Panc1 (cell line): ENCODE data around the gene FNIP2. TPM values are rescaled to one million over a fixed set of nuclear protein-coding genes. Genes with fewer than 3 reads are reported as not detected.
"Not testable (repeated sequence)": the region's sequence is repeated elsewhere in the genome, so short reads cannot be mapped to it uniquely, and the experiment has no call there.

Source experiments
- ATAC-seq: fragments of 200-7000 bp; cut with Tn5 transposase; 2 replicates; pipeline ENCODE4 v1.9.1; 2020; ENCODE audit warnings: mild to moderate bottlenecking, moderate library complexity
- BruUV-seq: library from RNA; stranded (reverse); fragments of 400-500 nt; replicated peaks from 2 replicates; lab custom pipeline; 2021; lab: Mats Ljungman, UMichigan
- CTCF ChIA-PET: fragments of 300-600 bp; sonication (Branson Sonifier 250); formaldehyde crosslinking; loops from one replicate; lab custom pipeline; 2022; ENCODE audit warnings: antibody characterized with exemption; lab: Charles Lee
- POLR2A ChIA-PET: fragments of 300-600 bp; sonication (Branson Sonifier 250); formaldehyde crosslinking; loops from one replicate; lab custom pipeline; 2022; ENCODE audit warnings: antibody characterized with exemption; lab: Charles Lee
- DNase-seq: peaks from one replicate; pipeline ENCODE4 v3.0.0-alpha.2; 2010; ENCODE audit warnings: low read depth, low spot score
- H3K27ac ChIP-seq: 2 replicates; pipeline ENCODE4 v1.5.1; 2011; ENCODE audit warnings: mild to moderate bottlenecking, low read length, inconsistent platforms
- H3K27me3 ChIP-seq: fragments of 200-500 bp; sonication (Bioruptor generic); 2 replicates; pipeline ENCODE4 v1.6.0; 2014; ENCODE audit warnings: low read length, inconsistent platforms; ENCODE audit not compliant: control insufficient read depth, insufficient read depth
- H3K36me3 ChIP-seq: fragments of 200-500 bp; sonication (Bioruptor generic); 2 replicates; pipeline ENCODE4 v1.5.1; 2014; ENCODE audit warnings: inconsistent platforms, mild to moderate bottlenecking, low read length, moderate library complexity; ENCODE audit not compliant: control insufficient read depth, insufficient read depth
- H3K4me1 ChIP-seq: 2 replicates; pipeline ENCODE4 v1.5.1; 2011; ENCODE audit warnings: inconsistent platforms, mild to moderate bottlenecking, low read length, moderate library complexity; ENCODE audit not compliant: control insufficient read depth, insufficient read depth
- H3K4me3 ChIP-seq, 2 experiments: 2 replicates each; pipeline ENCODE4 v1.5.1; 2011 to 2012; ENCODE audit warnings: low read depth in 2 of 2, low read length in 2 of 2, mild to moderate bottlenecking in 2 of 2, inconsistent platforms in 1 of 2, moderate library complexity in 1 of 2
- H3K9me3 ChIP-seq: fragments of 200-500 bp; sonication (Bioruptor generic); 2 replicates; pipeline ENCODE4 v1.5.1; 2014; ENCODE audit warnings: low read depth, mild to moderate bottlenecking, inconsistent platforms, low read length, moderate library complexity; ENCODE audit not compliant: control insufficient read depth, insufficient read depth
- POLR2AphosphoS5 ChIP-seq: IDR thresholded peaks from 2 replicates; pipeline ENCODE4 v1.6.1; 2012; ENCODE audit warnings: mild to moderate bottlenecking, low read depth, low read length, moderate library complexity
- REST ChIP-seq, 2 experiments: IDR thresholded peaks; 2 replicates each; pipeline ENCODE4 v1.6.1; 2011 to 2012; ENCODE audit warnings: low read depth in 2 of 2, control low read depth in 1 of 2, low read length in 1 of 2, mild to moderate bottlenecking in 1 of 2, moderate library complexity in 1 of 2; ENCODE audit not compliant: insufficient read depth in 1 of 2
- SIN3A ChIP-seq: IDR thresholded peaks from 2 replicates; pipeline ENCODE4 v1.6.1; 2012; ENCODE audit warnings: low read depth, mild to moderate bottlenecking, low read length, moderate library complexity, borderline replicate concordance; ENCODE audit not compliant: insufficient read depth
- TCF7L2 ChIP-seq: IDR thresholded peaks from 2 replicates; pipeline ENCODE4 v1.6.1; 2011; ENCODE audit warnings: mild to moderate bottlenecking, low read depth, low read length, inconsistent platforms
- in situ Hi-C: cut with HindIII; loops from 2 replicates; pipeline ENCODE4 v1.10.0; 2016; ENCODE audit warnings: low sequenced_read_pairs, low pct_unique_long_range_greater_than_20kb
- intact Hi-C: fragments of 100-400 bp; cut with micrococcal nuclease; formaldehyde crosslinking; loops from one replicate; pipeline ENCODE4 v1.10.0; 2022; ENCODE audit not compliant: unreplicated experiment
- total RNA-seq: library from RNA; stranded (reverse); gene quantifications from one replicate; pipeline ENCODE4 v1.2.1, GENCODE V29; 2021; ENCODE audit not compliant: unreplicated experiment
- TF ChIP-seq, protein P1 (sequence below): fragments of 450-650 bp; IDR thresholded peaks from 2 replicates; pipeline ENCODE4 v1.5.1; 2017; ENCODE audit warnings: mild to moderate bottlenecking

FNIP2 gene
- total RNA-seq, 1 experiment from 2014 or later: 17.7 TPM

DNA sequence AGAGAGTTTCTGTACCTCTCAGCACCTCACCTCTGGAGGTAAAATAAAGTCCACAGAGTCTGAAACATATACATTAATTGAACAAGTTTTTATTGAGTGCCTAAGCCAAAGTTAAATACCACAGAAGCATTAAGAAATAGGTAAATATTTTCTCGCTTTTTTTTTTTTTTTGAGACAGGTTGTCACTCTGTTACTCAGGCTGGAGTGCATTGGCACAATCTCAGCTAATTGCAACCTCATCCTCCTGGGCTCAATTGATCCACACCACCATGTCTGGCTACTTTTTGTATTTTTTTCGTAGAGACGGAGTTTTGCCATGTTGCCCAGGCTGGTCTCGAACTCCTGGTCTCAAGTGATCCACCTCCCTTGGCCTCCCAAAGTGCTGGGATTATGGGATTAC is 10.1 kb upstream of the FNIP2 start:
- POLR2A ChIA-PET: no interaction called here
- in situ Hi-C loops: no loop called here
- BruUV-seq: no TSS peak
- H3K4me1 ChIP-seq: no peaks in the 10 kb centered on the region
- no peaks in the 10 kb centered on the region for H3K36me3 ChIP-seq
- TF ChIP-seq TCF7L2 (no peak), SIN3A (no peak), POLR2AphosphoS5 (no peak), REST (IDR thresholded peaks at IDR 0.05; ENCODE audit: insufficient read depth in 1 of 2, low read depth in 2 of 2, low read length in 1 of 2) (no peak)
- TF ChIP-seq, protein P1, sequence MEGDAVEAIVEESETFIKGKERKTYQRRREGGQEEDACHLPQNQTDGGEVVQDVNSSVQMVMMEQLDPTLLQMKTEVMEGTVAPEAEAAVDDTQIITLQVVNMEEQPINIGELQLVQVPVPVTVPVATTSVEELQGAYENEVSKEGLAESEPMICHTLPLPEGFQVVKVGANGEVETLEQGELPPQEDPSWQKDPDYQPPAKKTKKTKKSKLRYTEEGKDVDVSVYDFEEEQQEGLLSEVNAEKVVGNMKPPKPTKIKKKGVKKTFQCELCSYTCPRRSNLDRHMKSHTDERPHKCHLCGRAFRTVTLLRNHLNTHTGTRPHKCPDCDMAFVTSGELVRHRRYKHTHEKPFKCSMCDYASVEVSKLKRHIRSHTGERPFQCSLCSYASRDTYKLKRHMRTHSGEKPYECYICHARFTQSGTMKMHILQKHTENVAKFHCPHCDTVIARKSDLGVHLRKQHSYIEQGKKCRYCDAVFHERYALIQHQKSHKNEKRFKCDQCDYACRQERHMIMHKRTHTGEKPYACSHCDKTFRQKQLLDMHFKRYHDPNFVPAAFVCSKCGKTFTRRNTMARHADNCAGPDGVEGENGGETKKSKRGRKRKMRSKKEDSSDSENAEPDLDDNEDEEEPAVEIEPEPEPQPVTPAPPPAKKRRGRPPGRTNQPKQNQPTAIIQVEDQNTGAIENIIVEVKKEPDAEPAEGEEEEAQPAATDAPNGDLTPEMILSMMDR: no peak
- no peaks in the 10 kb centered on the region for H3K27me3 ChIP-seq
- DNase-seq (no peak), ATAC-seq (no peak)
- no peak overlapping the region for H3K4me3 ChIP-seq
- CTCF ChIA-PET: no interaction called here
- H3K9me3 ChIP-seq: no peaks in the 10 kb centered on the region
- intact Hi-C loops: no loop called here
- no peak overlapping the region for H3K27ac ChIP-seq

DNA sequence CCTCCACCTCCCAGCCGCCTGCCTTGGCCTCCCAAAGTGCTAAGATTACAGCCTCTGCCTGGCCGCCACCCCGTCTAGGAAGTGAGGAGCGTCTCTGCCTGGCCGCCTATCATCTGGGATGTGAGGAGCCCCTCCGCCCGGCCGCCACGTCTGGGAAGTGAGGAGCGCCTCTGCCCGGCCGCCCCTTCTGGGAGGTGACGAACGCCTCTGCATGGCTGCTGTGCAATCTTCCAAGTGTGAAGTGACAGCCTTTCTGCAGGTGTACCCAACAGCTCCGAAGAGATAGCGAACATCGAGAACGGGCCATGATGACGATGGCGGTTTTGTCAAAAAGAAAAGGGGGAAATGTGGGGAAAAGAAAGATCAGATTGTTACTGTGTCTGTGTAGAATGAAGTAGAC is 9.3 kb upstream of the FNIP2 start:
- H3K9me3 ChIP-seq, H3K27ac ChIP-seq, ATAC-seq, POLR2A ChIA-PET, intact Hi-C loops, H3K4me1 ChIP-seq, H3K4me3 ChIP-seq, H3K27me3 ChIP-seq, DNase-seq, in situ Hi-C loops, BruUV-seq, H3K36me3 ChIP-seq, CTCF ChIA-PET: not testable (repeated sequence)

DNA sequence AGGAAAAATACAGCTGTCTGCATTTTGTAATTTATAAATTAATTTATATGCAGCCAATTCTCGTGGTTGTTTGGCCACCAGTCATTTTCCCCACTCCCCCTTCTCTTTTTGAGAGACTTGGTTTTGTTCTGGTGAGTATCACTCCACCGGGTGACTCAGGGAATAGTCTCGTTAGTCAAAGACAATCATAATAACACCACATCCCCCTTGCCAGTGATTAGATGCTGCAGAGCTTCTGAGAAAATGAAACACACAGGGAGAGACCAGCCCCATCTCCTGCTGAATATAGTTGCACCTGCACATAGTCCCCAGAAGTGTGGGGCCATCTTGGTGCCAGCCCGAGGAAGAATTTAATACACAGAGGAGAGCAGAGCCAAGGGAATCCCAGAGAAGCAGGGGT is 8.0 kb upstream of the FNIP2 start:
- no peak for DNase-seq
- CTCF ChIA-PET: no interaction called here
- ATAC-seq: no peak

More for the DNA sequence above, 8.0 kb upstream of the FNIP2 start:
- H3K36me3 ChIP-seq: no peaks in the 10 kb centered on the region
- H3K9me3 ChIP-seq: no peaks in the 10 kb centered on the region
- in situ Hi-C loops (no loop called here), intact Hi-C loops (no loop called here)
- no peak overlapping the region for H3K4me3 ChIP-seq
- BruUV-seq: no TSS peak
- TF ChIP-seq, protein P1: no peak
- TF ChIP-seq REST (IDR thresholded peaks at IDR 0.05; ENCODE audit: insufficient read depth in 1 of 2, low read depth in 2 of 2, low read length in 1 of 2) (no peak), SIN3A (no peak), POLR2AphosphoS5 (no peak), TCF7L2 (no peak)
- POLR2A ChIA-PET: no interaction called here
- H3K27me3 ChIP-seq: no peaks in the 10 kb centered on the region
- H3K4me1 ChIP-seq: no peaks in the 10 kb centered on the region
- H3K27ac ChIP-seq: no peak overlapping the region
